ENCODE results near the gene SFT2D3.

DNA sequence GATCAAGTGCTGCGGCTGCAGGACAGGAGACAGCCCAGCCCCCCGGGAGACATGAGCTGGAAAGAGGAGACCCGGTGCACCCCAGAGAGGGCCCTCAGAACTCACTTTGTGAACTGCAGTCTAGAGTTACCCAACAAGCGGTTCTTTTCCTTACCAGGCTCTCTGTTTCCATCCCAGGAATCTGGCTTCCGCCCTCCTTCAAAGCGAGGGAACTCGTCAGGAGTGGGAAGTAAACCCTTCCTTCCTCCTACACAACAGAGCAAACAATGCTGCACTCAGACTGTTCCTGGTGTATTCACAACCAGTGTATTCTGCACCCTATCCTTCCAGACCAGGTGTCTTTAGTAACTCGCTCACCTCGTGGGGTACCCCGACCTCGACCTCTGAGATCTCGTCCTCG, 8.0 kb downstream of the SFT2D3 start:
- no peak for TF ChIP-seq EZH2phosphoT487 (IDR thresholded peaks at IDR 0.05; ENCODE audit: low read depth, severe bottlenecking, unreplicated experiment)
- TF ChIP-seq, protein P1, sequence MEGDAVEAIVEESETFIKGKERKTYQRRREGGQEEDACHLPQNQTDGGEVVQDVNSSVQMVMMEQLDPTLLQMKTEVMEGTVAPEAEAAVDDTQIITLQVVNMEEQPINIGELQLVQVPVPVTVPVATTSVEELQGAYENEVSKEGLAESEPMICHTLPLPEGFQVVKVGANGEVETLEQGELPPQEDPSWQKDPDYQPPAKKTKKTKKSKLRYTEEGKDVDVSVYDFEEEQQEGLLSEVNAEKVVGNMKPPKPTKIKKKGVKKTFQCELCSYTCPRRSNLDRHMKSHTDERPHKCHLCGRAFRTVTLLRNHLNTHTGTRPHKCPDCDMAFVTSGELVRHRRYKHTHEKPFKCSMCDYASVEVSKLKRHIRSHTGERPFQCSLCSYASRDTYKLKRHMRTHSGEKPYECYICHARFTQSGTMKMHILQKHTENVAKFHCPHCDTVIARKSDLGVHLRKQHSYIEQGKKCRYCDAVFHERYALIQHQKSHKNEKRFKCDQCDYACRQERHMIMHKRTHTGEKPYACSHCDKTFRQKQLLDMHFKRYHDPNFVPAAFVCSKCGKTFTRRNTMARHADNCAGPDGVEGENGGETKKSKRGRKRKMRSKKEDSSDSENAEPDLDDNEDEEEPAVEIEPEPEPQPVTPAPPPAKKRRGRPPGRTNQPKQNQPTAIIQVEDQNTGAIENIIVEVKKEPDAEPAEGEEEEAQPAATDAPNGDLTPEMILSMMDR (IDR thresholded peaks at IDR 0.05; ENCODE audit: poor library complexity) = no peak
